Smooth muscle cell (in vitro differentiated cells): ENCODE measurements around the gene KLHL42. TPM values are rescaled to one million over a fixed set of nuclear protein-coding genes. Genes with fewer than 3 reads are reported as not detected.
"Not testable (repeated sequence)": the region's sequence is repeated elsewhere in the genome, so short reads cannot be mapped to it uniquely, and the experiment has no call there.

ENCODE experiments used
- DNase-seq: peaks from one replicate; lab custom pipeline; 2025; ENCODE audit not compliant: unreplicated experiment; lab: John Stamatoyannopoulos, UW
- H2AFZ ChIP-seq: fragments of 200-600 bp; sonication (generic); 2 replicates; pipeline ENCODE4 v1.6.0; 2016; ENCODE audit warnings: antibody characterized with exemption, low read depth, mild to moderate bottlenecking
- H3F3A ChIP-seq: fragments of 200-600 bp; sonication (generic); 2 replicates; pipeline ENCODE4 v1.6.0; 2017; ENCODE audit warnings: antibody characterized with exemption, low read depth
- H3K27ac ChIP-seq: fragments of 200-600 bp; sonication (generic); 2 replicates; pipeline ENCODE4 v1.5.1; 2016; ENCODE audit warnings: low read depth, mild to moderate bottlenecking
- H3K27me3 ChIP-seq: fragments of 200-600 bp; sonication (generic); 2 replicates; pipeline ENCODE4 v1.6.1; 2016; ENCODE audit warnings: low read depth, mild to moderate bottlenecking
- H3K36me3 ChIP-seq: fragments of 200-600 bp; sonication (generic); 2 replicates; pipeline ENCODE4 v1.5.1; 2016; ENCODE audit warnings: low read depth
- H3K4me1 ChIP-seq: fragments of 200-600 bp; sonication (generic); 2 replicates; pipeline ENCODE4 v1.5.1; 2016; ENCODE audit warnings: low read depth
- H3K4me2 ChIP-seq: fragments of 200-600 bp; sonication (generic); 2 replicates; pipeline ENCODE4 v1.6.0; 2016; ENCODE audit warnings: mild to moderate bottlenecking
- H3K4me3 ChIP-seq: fragments of 200-600 bp; sonication (generic); 2 replicates; pipeline ENCODE4 v1.5.1; 2016; ENCODE audit warnings: mild to moderate bottlenecking
- H3K79me2 ChIP-seq: fragments of 200-600 bp; sonication (generic); 2 replicates; pipeline ENCODE4 v1.6.0; 2016; ENCODE audit warnings: low read depth, mild to moderate bottlenecking
- H3K9ac ChIP-seq: fragments of 200-600 bp; sonication (generic); 2 replicates; pipeline ENCODE4 v1.6.0; 2016; ENCODE audit warnings: low read depth
- H3K9me3 ChIP-seq: fragments of 200-600 bp; sonication (generic); replicated peaks from 2 replicates; pipeline ENCODE4 v1.5.1; 2016; ENCODE audit warnings: low read depth
- H4K20me1 ChIP-seq: fragments of 200-600 bp; sonication (generic); 2 replicates; pipeline ENCODE4 v1.6.0; 2016; ENCODE audit warnings: low read depth
- CTCF ChIP-seq: fragments of 200-600 bp; sonication (generic); IDR thresholded peaks from 2 replicates; pipeline ENCODE4 v1.5.1; 2017; ENCODE audit warnings: borderline replicate concordance, mild to moderate bottlenecking, antibody characterized with exemption; ENCODE audit not compliant: insufficient read depth, poor library complexity, severe bottlenecking
- WGBS: methylation state at CpG from one replicate; pipeline ENCODE4 v1.1.7; 2016; ENCODE audit warnings: low lambda C conversion rate; 5-methylcytosine and 5-hydroxymethylcytosine counted together
- polyA plus RNA-seq: library from polyadenylated mRNA; unstranded; fragments of >200 nt; fragmentation: Nextera tagmentation; extraction: Ambion mirVana; gene quantifications from 2 replicates; pipeline ENCODE4 v1.2.1, GENCODE V29; 2016
- total RNA-seq: library from RNA; depleted of rRNA; stranded (reverse); fragments of >200 nt; gene quantifications from 2 replicates; pipeline ENCODE4 v1.2.3, GENCODE V29; 2014

KLHL42 gene
- total and polyA plus RNA-seq, 2 experiments from 2014 or later = 25.6 to 35.4 TPM

GRCh38 chr12:27733791-27734190 lies 46.2 kb upstream of the KLHL42 start:
- Histone ChIP-seq H4K20me1 (peaks cover 3% of the 10 kb centered on the region), H3K27me3 (no peaks in the 10 kb centered on the region), H3K4me1 (no peaks in the 10 kb centered on the region), H2AFZ (no peak overlapping the region), H3K79me2 (peaks cover 29% of the 10 kb centered on the region), H3K27ac (no peak overlapping the region), H3K36me3 (peaks cover 13% of the 10 kb centered on the region), H3K4me3 (no peak overlapping the region), H3K9me3 (no peaks in the 10 kb centered on the region), H3K9ac (no peak overlapping the region), H3F3A (no peaks in the 10 kb centered on the region), H3K4me2 (no peak overlapping the region)
- DNase-seq = no peak
- 78% methylated on average over 1 of the region's 1 CpG for WGBS
- no peak for TF ChIP-seq CTCF

GRCh38 chr12:27734321-27734720 lies 45.7 kb upstream of the KLHL42 start:
- not testable (repeated sequence) for H3F3A ChIP-seq, H3K4me1 ChIP-seq, H3K9ac ChIP-seq, DNase-seq, H3K27ac ChIP-seq, H3K4me3 ChIP-seq, H3K27me3 ChIP-seq, H3K9me3 ChIP-seq, H3K4me2 ChIP-seq, H2AFZ ChIP-seq, H4K20me1 ChIP-seq
- Histone ChIP-seq H3K36me3 (peaks cover 13% of the 10 kb centered on the region), H3K79me2 (peaks cover 26% of the 10 kb centered on the region)
- 98% methylated on average over 9 of the region's 9 CpGs for WGBS

GRCh38 chr12:27743601-27744000 lies 36.4 kb upstream of the KLHL42 start:
- Histone ChIP-seq H3K9ac (no peak overlapping the region), H3K9me3 (no peaks in the 10 kb centered on the region), H3K4me1 (no peaks in the 10 kb centered on the region), H3K79me2 (no peaks in the 10 kb centered on the region), H3K4me2 (no peak overlapping the region), H2AFZ (no peak overlapping the region), H3K4me3 (no peak overlapping the region), H3F3A (no peaks in the 10 kb centered on the region), H3K27ac (no peak overlapping the region), H3K36me3 (peaks cover 6% of the 10 kb centered on the region), H3K27me3 (no peaks in the 10 kb centered on the region), H4K20me1 (no peaks in the 10 kb centered on the region)
- no peak for TF ChIP-seq CTCF
- DNase-seq = no peak
- 97% methylated on average over 5 of the region's 5 CpGs for WGBS

- 94% methylated on average over 1 of the region's 1 CpG for WGBS
- DNase-seq = not testable (repeated sequence)
These were observed 34.3 kb upstream of the KLHL42 start for GRCh38 chr12:27745734-27746133.

More at GRCh38 chr12:27745734-27746133, 34.3 kb upstream of the KLHL42 start:
- not testable (repeated sequence) for H3K36me3 ChIP-seq, H3K27ac ChIP-seq, H3K79me2 ChIP-seq, H3K4me3 ChIP-seq, H4K20me1 ChIP-seq, H3K27me3 ChIP-seq, H3K9me3 ChIP-seq, H3K4me1 ChIP-seq, H2AFZ ChIP-seq, H3K9ac ChIP-seq, H3F3A ChIP-seq, H3K4me2 ChIP-seq
